NCI-H510A treated with DMSO at 0.1 percent for 48 hours (cell line): ENCODE data around the gene C6orf47.

ENCODE experiments used
- DNase-seq: peaks from one replicate; lab custom pipeline; 2025; lab: John Stamatoyannopoulos, UW

The C6orf47 gene

GRCh38 chr6:31614684-31615578 lies 45.6 kb downstream of the C6orf47 start, which contains the start of gene AIF1:
Gene AIF1 (plus strand): TSS chr6:31615234. CDS start chr6:31615330, 96 bp downstream.
- DNase-seq, result no peak

- no peak for DNase-seq
These were observed 46.4 kb downstream of the C6orf47 start for GRCh38 chr6:31614075-31614619.

DNA sequence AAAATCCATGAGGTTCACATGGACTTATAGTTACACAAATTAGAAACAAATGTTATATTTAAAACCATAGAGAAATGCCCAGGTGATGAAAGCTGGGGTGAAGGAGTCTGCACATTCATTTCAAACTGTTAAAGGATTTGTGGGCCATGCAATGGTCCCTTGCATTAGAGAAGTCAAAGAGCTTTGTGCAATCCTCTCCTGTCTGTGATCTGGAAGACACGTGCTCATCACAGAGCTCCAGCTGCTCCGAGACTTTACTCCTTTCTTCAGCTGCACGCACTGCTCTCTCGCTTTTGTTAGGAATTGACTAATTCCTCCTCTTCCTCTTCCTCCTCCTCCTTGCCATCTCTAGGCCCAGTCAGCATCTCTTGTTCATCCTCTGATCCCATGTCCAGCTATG lies 49.6 kb downstream of the C6orf47 start:
- DNase-seq, result no peak

DNA sequence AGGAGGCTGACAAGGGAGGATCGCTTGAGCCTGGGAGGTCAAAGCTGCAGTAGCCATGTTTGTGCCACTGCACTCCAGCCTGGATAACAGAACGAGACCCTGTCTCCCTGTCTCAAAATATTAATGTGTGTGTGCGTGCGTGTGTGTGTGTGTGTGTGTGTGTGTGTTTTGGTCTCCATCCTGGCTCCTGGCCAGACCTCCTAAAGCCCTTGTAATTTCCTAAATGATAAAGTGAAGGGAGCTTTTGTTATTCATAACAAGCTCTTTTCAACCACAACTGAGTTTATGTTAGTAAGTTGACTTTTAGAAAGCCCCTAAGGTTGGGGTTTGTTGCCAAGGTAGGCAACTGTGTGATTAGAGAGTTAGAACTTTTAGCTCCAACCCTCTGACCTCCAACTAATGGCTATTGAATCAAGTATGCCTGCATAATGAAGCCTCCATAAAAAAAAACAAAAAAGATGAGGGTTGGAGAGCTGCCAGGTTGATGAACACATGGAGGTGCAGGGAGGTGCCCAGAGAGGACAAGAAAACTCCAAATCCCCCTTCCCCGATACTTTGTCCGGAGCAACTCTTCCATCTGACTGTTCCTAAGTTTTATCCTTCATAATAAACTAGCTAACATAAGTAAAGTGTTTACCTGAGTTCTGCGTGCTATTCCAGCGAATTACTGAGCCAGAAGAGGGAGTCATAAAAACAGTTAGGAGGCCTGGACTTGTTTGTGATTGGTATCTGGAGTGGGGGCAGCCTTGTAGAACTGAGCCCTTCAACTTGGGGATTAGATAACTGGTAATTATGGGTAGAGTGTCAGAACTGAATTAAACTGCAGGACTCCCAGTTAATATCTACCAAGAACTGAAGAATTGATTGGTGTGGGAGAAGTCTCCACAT lies 50.8 kb downstream of the C6orf47 start:
- peak; percentile 25 for DNase-seq
